Smooth muscle cell of the brain vasculature (primary cell): Measurements from ENCODE around the gene OGA.

Source experiments
- DNase-seq: peaks from one replicate; pipeline ENCODE4 v3.0.0-alpha.2; 2012; ENCODE audit warnings: low read depth, low spot score

OGA gene

DNA sequence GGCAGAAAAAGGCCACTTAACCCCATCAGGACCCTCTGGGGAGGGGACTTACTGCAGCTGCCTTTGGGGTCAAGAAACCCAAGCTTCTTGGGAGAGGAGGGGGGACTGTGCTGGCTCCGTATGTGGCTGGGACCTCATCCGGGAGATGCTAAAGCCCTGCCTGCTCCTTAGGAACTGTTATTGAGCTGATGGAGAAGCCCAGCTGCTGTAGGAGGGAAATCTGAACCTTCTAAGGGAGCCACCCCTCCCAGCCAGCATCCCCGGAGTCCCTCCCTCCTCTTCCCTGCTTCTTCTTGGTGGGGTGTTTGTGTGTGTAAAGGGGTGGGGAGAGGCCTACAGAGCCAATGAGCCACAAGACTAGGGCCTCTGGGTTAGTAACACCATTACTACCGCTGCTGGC, 17.1 kb upstream of the OGA start:
- DNase-seq: no peak

DNA sequence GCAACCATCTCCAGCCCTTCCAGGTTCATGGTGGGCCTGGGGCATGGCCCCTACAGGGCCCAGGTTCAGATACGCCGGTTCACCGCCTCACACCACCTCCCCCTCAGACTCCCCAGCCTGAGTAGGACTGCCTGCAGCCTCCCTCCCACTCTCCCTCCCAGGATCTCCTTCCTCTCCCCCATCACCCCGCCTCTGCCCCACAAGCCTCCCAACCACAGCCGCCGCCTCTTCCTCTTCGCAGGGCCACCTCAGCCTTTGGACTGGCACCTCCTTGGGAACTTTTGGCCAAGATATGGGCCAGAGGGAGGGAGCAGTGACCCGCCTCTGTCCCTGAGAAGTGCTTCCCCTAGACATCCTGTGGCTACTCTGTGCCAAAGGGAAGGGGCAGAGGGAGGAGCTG, 16.1 kb upstream of the OGA start:
- DNase-seq: no peak

DNA sequence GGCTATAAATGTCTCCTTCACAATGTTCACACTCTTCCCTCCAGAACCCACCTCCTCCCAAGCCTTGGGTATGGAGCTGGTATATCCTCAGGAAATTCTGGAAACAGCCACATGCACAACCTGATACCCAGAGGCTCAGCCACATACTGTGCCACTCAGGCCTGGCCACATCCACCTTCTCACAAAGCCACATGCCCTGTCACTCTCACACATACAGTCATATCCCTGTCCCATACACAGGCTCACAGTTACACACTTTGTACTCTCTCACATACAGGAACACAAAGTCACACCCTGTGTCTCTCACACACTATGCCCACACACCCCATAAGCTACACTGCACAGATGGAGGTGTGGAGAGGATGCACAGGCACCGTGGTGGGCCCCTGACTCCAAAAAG, 15.2 kb upstream of the OGA start:
- no peak for DNase-seq

DNA sequence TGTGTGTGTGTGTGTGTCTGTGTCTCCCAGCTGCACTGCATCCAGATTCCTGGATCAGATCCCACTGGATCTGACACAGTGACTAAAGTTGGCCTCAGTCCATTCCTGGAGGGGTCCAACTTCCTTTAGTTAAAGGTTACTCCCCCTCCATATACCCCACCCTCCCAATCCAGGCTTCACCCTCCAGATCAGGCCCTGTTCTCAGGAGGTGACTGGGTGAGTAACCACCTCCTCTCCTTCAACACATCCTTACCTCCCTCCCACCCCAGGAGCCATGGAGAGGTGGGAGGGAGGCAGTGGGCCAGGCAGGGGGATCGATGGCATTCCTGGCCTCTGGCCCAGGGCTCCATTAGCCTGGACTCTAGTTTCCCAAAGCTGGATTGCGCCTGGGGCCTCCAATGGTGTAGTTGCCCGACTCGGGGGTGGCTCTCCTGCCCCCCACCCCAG, 14.1 kb upstream of the OGA start:
- DNase-seq: no peak

DNA sequence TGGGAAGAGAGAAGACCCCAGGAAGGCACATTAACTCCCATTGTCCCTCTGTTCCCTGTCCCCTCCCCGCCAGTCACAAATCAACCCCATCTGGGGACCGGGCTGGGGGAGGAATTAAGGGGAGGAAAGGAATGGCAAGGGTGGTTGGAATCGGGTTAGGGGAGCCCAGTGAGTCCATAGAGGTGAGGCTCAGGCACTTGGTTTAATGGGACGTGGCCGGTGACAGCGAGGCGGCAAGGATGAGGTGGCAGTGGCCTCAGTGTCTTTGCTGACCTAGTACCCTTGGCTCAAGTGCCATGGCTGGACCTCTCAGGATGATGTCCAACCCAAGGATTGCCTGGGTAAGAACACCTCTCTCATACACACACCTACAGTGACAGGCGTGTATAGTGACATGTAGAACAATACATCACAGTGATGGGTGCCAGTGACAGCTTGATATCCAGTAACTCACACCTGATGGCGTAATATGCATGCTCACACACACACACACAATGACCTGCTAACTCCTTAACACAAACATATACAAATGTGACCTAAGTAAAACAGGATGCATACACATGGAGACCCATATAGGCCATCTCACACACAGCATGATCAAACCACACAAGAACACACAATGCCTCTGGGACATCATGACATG, 13.0 kb upstream of the OGA start:
- no peak for DNase-seq

DNA sequence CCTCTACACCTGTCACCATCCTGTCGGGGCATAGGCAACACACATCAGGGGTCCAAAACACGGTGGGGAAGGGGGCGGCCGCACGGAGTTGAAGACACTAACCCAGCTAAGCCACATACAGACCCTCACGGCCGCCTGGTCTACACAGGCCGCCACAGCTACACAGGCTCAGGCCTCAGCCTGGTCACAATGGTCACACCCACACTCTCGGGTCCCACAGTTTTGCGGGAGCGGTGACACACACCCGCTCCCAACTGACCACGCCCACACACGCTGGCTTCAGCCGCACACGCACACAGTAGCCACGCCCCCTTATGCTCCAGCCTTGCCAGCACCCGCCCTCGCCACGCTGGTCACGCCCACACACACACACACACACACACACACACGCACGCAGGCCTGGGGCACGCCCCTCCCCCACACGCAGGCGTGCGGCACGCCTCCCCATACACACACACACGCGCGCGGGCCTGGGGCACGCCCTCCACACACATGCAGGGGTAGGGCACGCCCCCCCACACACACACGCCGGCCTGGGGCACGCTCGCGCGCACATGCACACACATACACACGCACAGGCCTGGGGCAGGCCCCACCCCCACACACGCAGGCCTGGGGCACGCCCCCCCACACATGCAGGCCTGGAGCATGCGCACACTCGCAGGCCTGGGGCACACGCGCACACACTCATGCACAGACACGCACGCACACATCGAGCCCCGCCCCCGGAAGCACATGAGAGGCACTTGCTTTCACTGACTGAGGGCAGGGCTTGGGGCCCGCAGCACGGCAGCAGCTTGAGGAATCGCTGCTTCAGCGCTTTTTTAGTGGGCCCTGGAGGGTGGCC, 12.3 kb upstream of the OGA start:
- no peak for DNase-seq

DNA sequence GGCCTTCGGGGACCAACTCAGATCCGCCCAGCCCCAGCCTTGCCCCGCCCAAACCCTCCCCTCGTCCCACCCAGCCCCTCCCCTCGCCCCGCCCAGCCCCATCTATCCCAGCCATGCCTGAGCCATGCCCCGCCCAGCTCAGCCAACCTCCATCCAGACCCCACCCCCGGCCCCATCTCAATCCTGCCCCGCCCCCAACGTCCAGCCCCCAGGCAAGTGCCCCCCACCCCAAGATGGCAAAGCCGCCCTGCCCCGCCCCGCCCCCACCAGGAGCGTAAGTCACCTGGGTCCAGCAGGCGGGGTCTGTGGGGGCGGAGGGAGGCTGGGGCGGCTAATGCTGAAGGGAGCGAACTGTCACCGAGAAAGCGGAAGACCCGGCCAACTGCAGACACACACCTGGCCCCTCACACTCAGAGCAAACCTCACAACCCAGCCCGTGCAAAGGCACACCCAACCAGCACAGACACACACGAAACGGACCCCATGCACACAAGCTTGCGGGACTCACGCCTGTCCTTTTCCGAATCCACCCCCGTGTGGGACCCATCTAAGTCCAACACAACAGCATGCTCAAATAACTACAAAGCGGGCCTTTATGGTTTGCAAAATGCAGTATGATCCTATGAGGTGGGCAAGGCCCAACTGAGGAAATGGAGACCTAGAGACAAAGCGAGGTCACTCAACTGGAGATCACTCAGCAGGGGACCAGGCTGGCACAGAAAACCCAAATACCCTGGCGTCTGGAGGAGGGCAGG, 11.5 kb upstream of the OGA start:
- DNase-seq: no peak

DNA sequence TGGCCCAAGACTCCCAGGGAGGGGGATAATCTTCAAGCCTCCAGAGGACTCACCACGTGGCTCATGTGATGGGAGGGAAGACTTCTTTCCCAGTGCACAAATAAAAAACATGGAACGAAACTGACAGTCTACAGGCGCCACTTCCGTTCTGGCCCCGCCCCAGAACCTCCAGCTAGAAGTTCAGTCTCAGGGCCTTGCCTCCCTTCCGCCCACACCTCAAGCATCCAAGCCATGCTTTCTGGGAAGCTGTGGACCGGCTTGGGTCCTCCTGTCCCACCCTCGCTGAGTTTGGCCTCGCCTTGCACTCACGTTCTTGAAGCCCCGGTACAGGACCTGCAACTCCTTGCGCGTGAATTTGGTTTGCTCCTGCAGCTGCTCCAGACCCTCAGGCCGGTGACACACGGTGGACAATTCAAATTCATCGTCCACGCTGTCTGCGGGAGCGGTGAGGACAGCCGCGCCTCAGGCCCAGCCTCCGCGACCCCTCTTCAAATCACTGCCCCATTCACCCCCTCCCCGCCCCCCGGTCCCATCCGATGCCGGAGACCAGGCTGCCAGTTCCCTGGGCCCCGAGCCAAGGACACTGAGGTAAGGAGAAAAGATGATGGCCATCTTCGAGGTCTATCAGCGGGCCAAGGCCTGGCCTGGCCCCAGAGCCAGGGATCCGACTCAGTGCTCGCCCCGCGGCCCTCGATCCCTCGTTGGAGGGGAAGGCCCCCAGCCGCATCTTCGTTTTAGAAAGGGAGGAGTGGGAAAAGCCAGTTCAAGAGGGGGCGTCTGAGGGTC, 10.7 kb upstream of the OGA start:
- DNase-seq: no peak

DNA sequence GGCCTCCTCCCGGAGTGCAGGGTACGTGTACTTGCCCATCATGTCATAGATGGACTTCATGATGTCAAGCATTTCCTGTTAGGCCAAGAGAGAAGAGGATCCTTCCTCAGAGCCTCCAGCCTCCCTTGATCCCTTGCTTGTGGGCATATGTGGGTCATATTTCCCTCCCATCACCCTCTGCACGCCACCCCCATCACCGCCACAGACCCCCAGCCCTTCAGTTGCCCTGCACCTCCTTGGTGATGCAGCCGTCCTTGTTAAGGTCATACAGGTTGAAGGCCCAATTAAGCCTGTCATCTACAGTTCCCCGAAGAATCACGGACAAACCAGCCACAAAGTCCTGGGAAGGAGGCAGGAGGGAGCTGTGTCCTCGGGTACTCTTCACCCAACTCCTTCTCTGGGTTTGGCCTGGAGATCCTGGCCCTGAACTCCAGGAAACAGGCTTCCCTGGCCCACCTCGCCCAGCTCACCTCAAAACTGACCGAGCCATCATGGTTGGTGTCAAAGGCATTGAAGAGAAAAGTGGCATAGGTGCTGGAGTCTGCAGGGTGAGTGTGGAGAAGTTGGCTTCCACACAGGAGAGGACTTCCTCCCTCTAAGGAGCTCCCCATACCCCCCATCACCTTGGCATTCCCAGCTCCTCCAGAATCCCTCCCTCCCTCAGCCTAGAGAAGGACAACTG, 9.8 kb upstream of the OGA start:
- DNase-seq: no peak

DNA sequence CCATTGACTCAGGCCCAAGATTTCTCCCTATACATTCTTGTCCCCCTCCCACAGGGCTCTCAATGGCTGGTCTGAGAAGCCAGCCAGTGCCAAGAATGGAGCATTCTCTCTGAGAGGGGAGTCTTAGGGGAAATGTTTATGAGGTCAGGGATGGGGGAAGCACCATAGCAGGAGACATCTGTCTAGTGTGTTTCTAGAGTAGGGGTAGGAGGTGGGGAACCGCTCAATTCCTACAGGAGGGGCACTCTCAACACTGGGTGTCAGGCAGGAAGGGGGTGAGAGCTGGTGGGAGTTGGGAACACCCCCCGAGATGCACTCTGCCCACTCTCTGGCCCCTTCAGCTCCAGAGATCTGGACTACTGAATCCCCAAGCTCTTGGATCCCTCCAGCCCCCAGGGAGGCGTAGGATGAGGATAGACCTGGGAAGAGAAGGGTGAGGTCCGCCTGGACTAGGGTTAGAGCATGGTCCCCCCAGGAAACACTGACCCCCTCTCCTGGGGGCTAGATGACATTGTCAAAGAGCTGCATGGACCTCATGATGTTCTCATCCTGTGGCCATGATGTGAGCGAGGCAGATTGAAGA, 8.7 kb upstream of the OGA start:
- DNase-seq: no peak

DNA sequence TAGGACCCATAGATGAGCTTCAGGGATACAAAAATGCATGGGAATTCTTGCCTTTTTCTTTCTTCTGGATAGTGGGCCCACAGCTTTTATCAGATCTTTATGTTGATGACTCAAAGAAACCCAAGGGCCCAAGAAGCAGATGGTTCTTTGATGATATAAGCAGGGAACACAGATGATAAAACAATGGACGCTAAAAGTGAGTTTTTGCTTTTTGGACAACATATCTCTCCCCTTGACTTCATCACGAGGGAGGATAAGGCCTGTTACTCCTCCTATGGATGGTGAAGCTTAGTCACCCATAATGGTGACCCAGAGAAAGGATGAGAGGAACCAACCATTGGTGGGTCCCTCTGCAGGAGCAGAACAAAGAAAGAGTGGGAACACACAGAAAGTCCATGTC, 6.5 kb upstream of the OGA start:
- no peak for DNase-seq

DNA sequence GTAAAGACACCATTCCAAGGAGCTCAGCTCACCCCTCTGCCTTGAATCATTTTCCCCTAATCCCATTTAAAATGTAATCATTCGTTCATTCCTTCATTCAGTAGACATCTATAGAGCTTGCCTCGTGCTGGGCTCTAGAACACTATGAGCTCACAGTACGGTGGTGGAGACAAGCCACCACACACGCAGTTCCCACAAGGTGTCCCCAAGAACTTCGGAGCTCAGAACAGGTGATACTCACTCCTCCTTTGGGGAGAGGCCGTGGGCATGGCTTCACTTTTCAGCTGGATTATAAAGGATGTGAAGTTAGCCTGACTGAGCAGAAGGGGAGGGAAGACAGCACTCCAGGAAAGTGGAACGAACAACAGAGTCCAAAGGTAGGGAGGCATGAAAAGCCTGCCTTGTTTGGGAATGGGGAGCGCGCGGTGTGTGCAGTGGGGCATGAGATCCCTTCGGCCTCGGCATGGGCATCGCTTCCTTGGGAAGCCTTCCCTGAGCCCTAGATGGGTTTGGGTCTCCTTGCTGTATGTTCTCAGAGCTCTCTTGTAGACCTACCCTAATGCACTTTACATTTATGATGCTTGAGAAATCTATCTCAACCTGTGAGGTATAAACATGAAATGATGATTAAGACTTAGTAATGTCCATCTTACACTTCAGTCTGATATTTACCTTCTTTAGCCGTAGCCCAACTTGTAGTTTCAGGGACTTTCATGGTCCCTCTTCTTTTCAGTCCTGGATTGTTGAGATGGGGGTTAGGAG, 809 bp upstream of the OGA start:
- DNase-seq: no peak

DNA sequence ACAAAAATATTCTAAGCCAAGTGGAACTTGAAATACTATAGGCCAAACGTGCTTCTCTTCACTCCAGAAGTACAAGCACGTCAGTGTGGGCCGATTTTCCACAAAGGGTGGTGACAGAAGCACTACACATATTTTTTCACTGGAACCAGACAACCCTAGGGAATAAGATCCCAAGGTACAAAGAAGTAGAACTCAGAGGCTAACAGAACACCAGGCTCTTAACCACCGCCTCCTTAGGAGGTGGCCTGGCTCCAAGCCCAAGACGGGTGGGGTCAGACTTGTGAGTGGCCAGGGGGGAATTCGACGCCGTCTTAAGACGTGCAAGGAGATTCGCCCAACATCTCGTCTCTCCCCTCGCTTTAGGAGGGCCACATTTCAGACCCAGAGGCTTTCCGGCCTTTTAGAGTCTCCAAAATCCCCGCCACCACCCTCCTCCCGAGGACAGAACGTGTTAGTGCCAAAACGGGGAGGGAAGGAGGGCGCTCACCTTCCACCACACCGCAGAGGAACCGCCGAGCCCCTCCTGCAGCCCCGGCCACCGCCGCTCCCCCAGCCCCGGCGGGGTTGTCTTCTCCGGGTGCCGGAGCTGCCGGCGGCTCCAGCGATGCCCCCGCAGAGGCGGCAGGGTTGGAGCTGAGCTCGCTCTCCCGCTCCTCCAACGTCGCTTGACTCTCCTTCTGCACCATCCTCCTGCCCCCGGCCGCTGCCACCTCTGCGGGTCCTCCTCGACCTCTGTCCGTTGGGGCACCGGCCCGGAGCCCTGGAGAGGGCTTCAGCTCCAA, 716 bp downstream of the OGA start:
- DNase-seq: peak; percentile 80

DNA sequence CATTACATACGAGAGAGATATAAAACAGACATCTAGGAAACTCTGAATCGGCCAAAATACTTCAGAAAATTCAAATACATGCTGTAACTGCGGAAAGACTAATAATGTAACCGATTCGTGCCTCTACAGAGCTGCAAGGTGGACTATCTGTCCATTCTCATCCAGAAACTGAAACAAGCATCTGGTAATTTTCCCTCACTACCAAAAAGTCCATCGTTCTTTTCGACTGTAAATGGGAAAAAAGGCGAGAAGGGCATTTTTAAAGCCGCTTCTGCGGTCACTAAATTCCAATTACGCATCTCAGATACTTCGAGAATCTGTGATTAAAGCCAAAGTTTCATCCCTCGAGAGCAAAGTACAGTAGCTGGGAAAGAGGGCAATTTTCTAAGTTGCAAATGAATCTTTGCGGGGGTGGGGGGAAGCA, 1.3 kb downstream of the OGA start:
- no peak for DNase-seq

DNA sequence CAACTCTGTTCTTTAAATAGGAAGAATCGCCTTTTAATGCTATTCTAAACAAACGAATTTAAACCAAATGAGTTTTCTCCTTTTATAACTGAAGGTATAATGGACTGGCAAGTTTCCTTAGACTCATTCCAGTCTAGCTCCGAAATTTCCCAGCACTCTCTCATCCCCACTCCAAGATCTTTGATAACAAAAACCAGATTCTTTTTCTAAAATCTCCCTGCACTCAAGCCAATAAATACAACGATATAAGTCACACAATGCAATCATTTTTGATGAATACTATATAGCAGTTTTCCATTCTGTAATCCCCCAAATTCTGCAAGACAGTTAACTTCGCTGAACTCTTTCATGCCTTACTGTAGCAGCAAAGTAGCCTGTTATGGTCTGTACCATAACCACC, 1.9 kb downstream of the OGA start:
- no peak for DNase-seq

DNA sequence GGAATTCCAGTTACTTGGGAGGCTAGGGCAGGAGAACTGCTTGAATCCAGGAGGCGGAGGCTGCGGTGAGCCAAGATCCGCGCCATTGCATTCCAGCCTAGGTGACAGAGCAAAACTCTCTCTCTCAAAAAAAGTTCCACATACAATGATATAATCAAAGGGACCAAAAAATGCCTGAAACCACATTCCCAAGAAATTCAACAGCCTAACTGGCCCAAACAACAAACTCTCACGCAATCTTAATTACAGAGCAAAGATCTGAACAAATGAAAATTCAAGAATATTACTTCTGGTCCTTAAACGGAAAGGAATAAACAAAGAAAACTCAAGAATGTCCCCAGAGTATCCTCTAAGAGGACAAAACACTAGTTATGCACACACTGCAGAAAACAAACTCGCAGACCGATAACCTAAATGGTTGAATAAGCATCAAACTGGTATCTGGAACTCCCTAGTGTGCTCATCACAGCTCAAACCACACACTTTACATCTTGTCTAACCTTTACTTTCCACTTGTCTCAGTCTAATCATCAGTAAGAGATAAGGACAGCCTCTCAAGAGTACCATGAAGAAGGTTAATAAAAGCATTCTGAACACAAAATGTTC, 3.7 kb downstream of the OGA start:
- no peak for DNase-seq

DNA sequence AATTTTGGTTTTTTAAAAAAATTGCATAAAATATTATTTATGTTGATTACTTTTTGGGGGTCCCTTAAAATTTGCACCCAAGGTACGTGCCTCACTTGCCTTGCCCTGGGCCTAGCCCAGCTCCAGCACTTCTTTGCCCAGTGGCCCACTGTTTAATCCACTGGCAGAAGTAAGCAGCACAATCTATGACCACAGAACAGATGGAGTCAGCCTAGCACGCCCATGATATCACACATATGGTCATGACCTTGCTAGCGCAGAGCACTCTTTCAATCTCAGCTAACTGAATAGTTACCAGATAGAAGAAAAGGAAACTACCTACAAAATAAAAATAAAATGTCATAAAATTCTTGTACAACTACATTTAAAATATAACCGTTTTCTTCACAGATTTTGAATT, 5.6 kb downstream of the OGA start:
- no peak for DNase-seq

DNA sequence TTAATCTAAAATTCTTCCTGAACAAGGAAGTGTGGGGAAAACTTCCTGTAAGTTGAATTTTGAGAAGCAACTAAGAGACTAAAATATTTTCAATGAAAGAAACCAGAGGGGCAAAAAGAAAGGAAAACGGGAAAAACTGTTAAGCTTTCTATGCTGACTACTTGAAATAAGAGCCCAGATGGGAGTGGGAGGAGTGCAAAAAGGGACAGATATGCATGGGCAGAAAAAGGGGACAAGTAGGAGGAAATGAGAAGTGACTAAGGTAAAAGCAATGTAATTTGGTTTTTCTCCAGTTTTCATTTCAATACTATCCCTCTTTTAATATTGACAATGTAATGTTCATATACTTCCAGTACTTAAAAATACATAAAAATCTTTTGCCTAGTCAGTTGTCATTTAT, 11.1 kb downstream of the OGA start:
- DNase-seq: no peak

DNA sequence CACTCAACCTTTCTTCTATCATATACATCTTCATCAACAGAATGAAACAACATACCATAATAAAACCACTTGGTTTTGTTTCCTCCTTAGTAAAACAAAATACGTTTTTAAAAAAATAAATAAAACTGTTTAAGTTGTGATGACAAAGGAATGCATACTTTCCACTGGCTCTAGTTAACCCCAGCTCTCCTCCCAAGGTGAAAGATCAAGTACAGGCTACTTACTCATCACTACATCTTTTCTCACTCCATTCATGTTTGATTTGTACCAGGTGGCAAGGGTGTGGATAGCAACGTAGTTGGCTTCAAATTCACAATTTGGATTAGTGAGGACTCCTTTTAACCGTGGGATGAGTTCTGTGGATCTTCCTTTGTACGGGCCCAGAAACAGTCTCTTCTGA, 14.7 kb downstream of the OGA start:
- no peak for DNase-seq
